ENCODE results near the gene TRIM17. TPM values are rescaled to one million over a fixed set of nuclear protein-coding genes. Genes with fewer than 3 reads are reported as not detected.

Gene TRIM17, protein sequence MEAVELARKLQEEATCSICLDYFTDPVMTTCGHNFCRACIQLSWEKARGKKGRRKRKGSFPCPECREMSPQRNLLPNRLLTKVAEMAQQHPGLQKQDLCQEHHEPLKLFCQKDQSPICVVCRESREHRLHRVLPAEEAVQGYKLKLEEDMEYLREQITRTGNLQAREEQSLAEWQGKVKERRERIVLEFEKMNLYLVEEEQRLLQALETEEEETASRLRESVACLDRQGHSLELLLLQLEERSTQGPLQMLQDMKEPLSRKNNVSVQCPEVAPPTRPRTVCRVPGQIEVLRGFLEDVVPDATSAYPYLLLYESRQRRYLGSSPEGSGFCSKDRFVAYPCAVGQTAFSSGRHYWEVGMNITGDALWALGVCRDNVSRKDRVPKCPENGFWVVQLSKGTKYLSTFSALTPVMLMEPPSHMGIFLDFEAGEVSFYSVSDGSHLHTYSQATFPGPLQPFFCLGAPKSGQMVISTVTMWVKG
- total RNA-seq: 0.39 and 1.6 TPM in 2 replicates

DNA sequence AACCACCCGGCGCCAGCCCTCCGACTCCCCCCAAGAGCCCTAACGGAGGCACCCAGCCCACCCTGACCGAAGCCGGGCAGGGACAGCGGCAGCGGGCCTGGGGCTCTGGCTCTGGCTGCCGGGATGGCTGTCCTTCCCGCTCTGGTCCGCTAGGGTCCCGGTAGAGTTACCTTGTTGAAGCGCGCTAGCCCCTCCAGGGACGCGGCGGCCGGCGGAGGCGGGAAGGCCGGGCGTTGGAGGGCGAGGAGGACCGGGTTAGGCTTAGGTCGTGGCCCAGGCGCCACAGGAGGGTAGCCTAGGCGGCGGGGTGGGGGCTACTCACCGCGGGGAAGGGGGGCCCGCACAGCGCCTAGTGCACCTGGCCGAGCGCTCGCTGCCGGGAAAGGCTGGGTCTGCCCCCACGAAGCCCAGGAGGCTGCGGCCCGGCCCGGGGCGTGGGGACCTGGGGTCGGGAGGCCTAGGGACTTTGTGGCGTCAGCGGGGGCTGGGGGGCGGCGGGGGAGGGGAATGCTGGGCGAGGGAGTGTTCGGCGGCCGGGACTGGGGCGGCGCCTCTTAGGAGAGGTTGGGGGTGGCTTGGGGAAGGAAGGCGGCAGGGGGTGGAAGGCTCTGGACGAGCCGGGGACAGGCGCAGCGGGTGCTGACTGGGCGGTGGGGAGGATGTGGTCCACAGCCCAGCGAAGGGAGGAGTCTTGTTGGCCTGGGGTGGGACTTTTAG is at the start of gene TRIM17:
TRIM17 (minus strand) TSS at position 645 of the 717 bp plus-strand sequence. CDS start 1,789 bp downstream, outside the sequence.

Other genes starting within 250 kb of the TRIM17 start
- gene OBSCN, start 208.8 kb downstream of the TRIM17 start, total RNA-seq: 2.1 and 7.4 TPM in 2 replicates
- 27.2 and 28.4 TPM in 2 replicates for gene TRIM11, start 10.0 kb downstream of the TRIM17 start, total RNA-seq
- gene RNF187, start 70.5 kb upstream of the TRIM17 start, total RNA-seq: 75.4 and 78.8 TPM in 2 replicates